WERI-Rb-1 (cell line): ENCODE results near the gene KDM2B.
"Not testable (repeated sequence)": the region's sequence is repeated elsewhere in the genome, so short reads cannot be mapped to it uniquely, and the experiment has no call there.

Experiments
- DNase-seq: peaks from one replicate; pipeline ENCODE4 v3.0.0-alpha.2; 2020
- H3K27ac ChIP-seq: fragments of 250-450 bp; sonication (Bioruptor Pico); 2 replicates; pipeline ENCODE4 v1.5.1; 2020; ENCODE audit warnings: mild to moderate bottlenecking, moderate library complexity
- H3K27me3 ChIP-seq: fragments of 250-450 bp; sonication (Bioruptor Pico); 2 replicates; pipeline ENCODE4 v1.5.1; 2021; ENCODE audit warnings: mild to moderate bottlenecking, low read depth, moderate library complexity; ENCODE audit not compliant: insufficient read depth, severe bottlenecking
- H3K36me3 ChIP-seq: fragments of 250-450 bp; sonication (Bioruptor Pico); 2 replicates; pipeline ENCODE4 v1.5.1; 2020; ENCODE audit warnings: mild to moderate bottlenecking, moderate library complexity
- H3K4me3 ChIP-seq: 2 replicates; pipeline ENCODE4 v1.5.1; 2011; ENCODE audit warnings: low read depth, mild to moderate bottlenecking, control low read depth, low read length
- H3K9me3 ChIP-seq: fragments of 250-450 bp; sonication (Bioruptor Pico); 2 replicates; pipeline ENCODE4 v1.5.1; 2021; ENCODE audit warnings: mild to moderate bottlenecking, moderate library complexity; ENCODE audit not compliant: severe bottlenecking
- TF ChIP-seq, protein P1 (sequence below): IDR thresholded peaks from 2 replicates; pipeline ENCODE4 v1.5.1; 2011; ENCODE audit warnings: low read depth, mild to moderate bottlenecking, control low read depth, inconsistent platforms, low read length

Gene KDM2B

DNA sequence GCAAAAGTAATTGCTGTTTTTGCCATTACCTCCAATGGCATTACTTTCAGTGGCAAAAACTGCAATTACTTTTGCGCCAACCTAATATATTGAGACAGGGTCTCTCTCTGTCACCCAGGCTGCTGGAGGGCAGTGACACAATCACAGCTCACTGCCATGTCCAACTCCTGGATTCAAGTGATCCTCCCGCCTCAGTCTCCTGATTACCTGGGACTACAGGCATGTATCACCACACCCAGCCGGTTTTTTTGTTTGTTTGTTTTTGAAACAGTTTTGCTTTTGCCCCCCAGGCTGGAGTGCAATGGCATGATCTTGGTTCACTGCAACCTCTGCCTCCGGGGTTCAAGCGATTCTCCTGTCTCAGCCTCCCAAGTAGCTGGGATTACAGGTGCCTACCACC, 15.7 kb upstream of the KDM2B start:
- Histone ChIP-seq H3K9me3 (no peaks in the 10 kb centered on the region), H3K27ac (no peak overlapping the region), H3K36me3 (no peaks in the 10 kb centered on the region), H3K27me3 (no peaks in the 10 kb centered on the region), H3K4me3 (no peak overlapping the region)
- TF ChIP-seq, protein P1, sequence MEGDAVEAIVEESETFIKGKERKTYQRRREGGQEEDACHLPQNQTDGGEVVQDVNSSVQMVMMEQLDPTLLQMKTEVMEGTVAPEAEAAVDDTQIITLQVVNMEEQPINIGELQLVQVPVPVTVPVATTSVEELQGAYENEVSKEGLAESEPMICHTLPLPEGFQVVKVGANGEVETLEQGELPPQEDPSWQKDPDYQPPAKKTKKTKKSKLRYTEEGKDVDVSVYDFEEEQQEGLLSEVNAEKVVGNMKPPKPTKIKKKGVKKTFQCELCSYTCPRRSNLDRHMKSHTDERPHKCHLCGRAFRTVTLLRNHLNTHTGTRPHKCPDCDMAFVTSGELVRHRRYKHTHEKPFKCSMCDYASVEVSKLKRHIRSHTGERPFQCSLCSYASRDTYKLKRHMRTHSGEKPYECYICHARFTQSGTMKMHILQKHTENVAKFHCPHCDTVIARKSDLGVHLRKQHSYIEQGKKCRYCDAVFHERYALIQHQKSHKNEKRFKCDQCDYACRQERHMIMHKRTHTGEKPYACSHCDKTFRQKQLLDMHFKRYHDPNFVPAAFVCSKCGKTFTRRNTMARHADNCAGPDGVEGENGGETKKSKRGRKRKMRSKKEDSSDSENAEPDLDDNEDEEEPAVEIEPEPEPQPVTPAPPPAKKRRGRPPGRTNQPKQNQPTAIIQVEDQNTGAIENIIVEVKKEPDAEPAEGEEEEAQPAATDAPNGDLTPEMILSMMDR, result no peak
- DNase-seq, result no peak

DNA sequence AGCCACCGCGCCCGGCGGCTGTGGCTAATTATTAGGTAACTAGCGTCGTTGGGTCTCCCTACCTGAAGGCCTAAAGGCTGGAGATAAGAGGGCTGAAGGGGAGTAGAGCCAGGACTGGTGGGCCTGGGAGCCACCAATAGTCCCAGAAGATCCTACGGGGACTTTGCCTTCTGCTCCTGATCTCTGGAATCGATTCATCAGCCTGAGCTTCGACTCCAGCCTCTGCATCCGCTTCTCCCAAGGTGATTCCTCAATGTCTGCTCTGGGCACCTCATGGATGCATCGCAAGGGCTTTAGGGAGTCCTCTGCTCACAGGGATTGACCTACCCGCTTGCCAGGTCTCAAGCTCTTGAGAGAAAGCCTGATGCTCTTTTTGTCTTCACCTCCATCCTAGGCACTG, 14.7 kb upstream of the KDM2B start:
- H3K27me3 ChIP-seq, result no peaks in the 10 kb centered on the region
- no peak for DNase-seq
- no peaks in the 10 kb centered on the region for H3K9me3 ChIP-seq
- H3K27ac ChIP-seq, result no peak overlapping the region
- TF ChIP-seq, protein P1, result no peak
- H3K4me3 ChIP-seq, result no peak overlapping the region
- H3K36me3 ChIP-seq, result no peaks in the 10 kb centered on the region

DNA sequence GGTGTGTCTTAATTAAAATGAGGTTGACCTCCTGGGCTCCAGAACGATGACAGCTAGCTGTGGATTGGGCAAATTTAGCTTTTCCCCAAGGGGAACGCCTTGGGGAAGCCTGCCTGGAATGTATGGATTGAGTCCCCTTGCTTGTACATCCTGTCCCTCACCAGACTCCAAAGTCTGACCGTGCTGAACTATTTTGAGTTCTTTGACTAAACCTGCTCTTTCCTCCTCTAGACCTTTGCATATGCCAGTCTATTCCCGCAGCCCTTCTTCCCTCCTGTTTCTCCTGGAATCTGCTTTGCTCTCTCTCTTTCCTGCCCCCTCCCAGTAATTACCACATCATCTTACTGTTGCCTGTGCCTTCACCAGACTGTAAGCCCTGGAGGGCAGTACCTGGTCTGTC, 11.5 kb upstream of the KDM2B start:
- DNase-seq, result no peak
- no peaks in the 10 kb centered on the region for H3K27me3 ChIP-seq
- no peaks in the 10 kb centered on the region for H3K36me3 ChIP-seq
- H3K9me3 ChIP-seq, result no peaks in the 10 kb centered on the region
- H3K4me3 ChIP-seq, result no peak overlapping the region
- TF ChIP-seq, protein P1, result no peak
- H3K27ac ChIP-seq, result no peak overlapping the region

DNA sequence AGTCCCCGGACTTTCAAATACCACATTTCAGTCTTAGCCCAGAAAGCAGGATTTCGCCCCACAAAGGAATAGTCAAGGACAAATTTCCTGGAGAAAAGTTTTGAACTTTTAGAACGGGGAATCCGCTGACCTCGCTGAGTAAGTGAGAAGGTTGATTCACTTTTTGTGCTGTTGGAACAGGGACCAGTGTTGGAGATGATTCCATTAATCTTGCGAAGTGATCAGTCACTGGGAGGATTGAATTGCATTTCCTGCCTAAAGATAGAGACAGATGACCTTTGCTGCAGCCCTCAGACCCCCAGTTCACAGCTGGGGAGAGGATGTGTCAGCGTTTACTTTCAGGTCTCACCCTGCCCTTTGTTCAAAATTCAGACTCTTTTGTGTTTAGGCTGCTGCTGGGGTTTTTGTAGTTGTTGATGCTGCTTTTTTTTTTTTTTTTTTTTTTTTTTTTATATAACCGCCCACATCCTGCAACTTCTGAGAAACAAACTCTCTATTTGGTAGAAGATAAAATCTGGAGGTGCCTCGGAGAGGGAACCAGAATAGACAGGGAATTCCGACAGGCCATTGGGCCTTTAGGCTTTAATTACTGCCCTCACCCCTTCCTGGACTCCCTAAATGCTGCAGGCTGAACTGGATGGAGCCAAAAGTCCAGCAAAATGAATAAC, 9.8 kb upstream of the KDM2B start:
- TF ChIP-seq, protein P1, result no peak
- H3K36me3 ChIP-seq, result no peaks in the 10 kb centered on the region
- no peak overlapping the region for H3K27ac ChIP-seq
- DNase-seq, result no peak
- no peaks in the 10 kb centered on the region for H3K27me3 ChIP-seq
- H3K9me3 ChIP-seq, result no peaks in the 10 kb centered on the region
- no peak overlapping the region for H3K4me3 ChIP-seq

DNA sequence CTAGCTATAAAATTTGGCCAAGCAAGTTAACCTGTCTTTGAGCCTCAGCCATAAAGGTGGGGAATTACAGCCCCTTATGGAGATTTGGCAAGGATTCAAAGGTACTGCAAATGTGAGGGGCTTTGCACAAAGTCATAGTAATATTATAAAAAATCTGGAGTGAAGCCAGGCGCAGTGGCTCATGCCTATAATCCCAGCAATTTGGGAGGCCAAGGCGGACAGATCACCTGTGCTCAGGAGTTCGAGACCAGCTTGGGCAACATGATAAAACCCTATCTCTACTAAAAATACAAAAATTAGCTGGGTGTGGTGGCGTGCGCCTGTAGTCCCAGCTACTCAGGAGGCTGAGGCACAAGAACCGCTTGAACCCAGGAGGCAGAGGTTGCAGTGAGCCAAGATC, 4.1 kb upstream of the KDM2B start:
- not testable (repeated sequence) for DNase-seq, H3K27me3 ChIP-seq, H3K27ac ChIP-seq, H3K36me3 ChIP-seq, H3K9me3 ChIP-seq, H3K4me3 ChIP-seq

DNA sequence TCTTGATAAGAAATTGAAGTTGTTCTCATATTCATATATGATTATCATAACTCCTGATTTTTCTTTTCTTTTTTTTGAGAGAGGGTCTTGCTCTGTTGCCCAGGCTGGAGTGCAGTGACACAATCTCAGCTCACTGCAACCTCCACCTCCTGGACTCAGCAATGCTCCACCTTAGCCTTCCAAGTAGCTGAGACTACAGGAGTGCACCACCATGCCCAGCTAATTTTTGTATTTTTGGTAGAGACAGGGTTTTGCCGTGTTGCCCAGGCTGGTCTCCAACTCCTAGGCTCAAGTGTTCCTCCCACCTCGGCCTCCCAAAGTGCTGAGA, 2.5 kb upstream of the KDM2B start:
- H3K27ac ChIP-seq, H3K4me3 ChIP-seq: not testable (repeated sequence)

DNA sequence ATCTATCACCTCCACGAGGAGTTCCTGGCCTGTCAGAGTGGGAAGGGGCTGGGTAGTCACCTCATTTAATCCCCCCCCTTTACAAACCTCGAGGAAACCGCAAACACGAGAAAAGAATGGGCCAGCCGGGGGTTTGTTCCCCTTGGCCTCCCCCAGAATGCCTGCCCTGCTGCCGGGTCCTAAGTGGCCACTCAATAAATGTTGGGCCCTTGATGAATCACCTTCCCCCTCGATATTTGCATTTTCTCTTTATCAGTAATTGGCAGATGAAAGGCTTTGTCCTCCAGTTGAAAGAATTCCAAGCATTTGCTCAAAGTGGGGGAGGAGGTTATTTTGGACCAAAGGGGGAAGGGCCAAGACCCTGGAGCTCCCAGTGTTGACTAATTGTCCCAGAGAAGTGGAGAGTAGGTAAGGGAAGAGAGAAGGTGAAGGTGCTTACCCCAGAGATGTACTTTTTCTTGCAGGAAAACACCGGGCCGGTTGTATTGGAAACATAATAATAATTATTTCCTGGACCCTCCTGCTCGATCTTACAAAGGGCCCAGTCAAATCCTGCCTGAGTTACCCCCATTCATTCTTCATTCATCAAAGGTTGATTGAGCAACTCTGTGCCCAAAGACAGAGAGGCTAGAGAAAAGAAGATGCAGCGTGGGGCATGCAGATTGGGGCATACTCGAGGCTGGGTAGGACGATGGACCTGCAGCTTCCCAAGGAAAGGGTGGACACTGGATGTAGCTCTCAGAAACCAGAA, 1.9 kb upstream of the KDM2B start:
- no peak for DNase-seq
- H3K9me3 ChIP-seq, result no peaks in the 10 kb centered on the region
- H3K27ac ChIP-seq, result no peak overlapping the region
- no peaks in the 10 kb centered on the region for H3K27me3 ChIP-seq
- TF ChIP-seq, protein P1, result no peak
- H3K36me3 ChIP-seq, result no peaks in the 10 kb centered on the region
- H3K4me3 ChIP-seq, result no peak overlapping the region

More for the DNA sequence above, 2.5 kb upstream of the KDM2B start:
- DNase-seq, H3K36me3 ChIP-seq, H3K9me3 ChIP-seq, H3K27me3 ChIP-seq: not testable (repeated sequence)
